H1 (cell line): ENCODE data around the gene SLC24A5. TPM values are rescaled to one million over a fixed set of nuclear protein-coding genes. Genes with fewer than 3 reads are reported as not detected.

Experiments
- ASH2L ChIP-seq: fragments of 200-600, 300-600 bp; sonication (generic); IDR thresholded peaks from one replicate; pipeline ENCODE4 v1.7.1; 2017; ENCODE audit warnings: low read length
- CBX5 ChIP-seq: fragments of 300-800, 300-1000 bp; sonication (generic); IDR thresholded peaks from 2 replicates; pipeline ENCODE4 v1.7.1; 2016; ENCODE audit warnings: antibody characterized with exemption, low read length, low read depth
- FOSL1 ChIP-seq: IDR thresholded peaks from 2 replicates; pipeline ENCODE4 v1.6.1; 2011; ENCODE audit warnings: mild to moderate bottlenecking, low read depth, low read length, moderate library complexity; ENCODE audit not compliant: insufficient read depth
- KDM5A ChIP-seq: fragments of 200-600 bp; IDR thresholded peaks from 2 replicates; pipeline ENCODE4 v1.7.1; 2012; ENCODE audit warnings: mild to moderate bottlenecking, low read length, inconsistent platforms, mixed read lengths
- POLR2AphosphoS5 ChIP-seq: IDR thresholded peaks from 2 replicates; pipeline ENCODE4 v1.6.1; 2011; ENCODE audit warnings: low read depth, low read length
- POU5F1 ChIP-seq: IDR thresholded peaks from 2 replicates; pipeline ENCODE4 v1.6.1; 2011; ENCODE audit warnings: low read depth, mild to moderate bottlenecking, low read length, moderate library complexity
- SIX5 ChIP-seq: IDR thresholded peaks from 2 replicates; pipeline ENCODE4 v1.6.1; 2011; ENCODE audit warnings: mild to moderate bottlenecking, low read depth, low read length
- SUZ12 ChIP-seq: fragments of 200-600 bp; sonication (generic); IDR thresholded peaks from 2 replicates; pipeline ENCODE4 v1.6.1; 2012; ENCODE audit warnings: mild to moderate bottlenecking, inconsistent platforms, low read length, moderate library complexity, mixed read lengths
- polyA plus RNA-seq, 7 experiments: library from polyadenylated mRNA; depleted of rRNA in 3 of 7; stranded (reverse) in 5 of 7; unstranded in 2 of 7; fragments of >200 nt in 5 of 7; fragments of 200-250 nt in 2 of 7; gene quantifications; 1 replicate in 5 of 7; 2 replicates in 1 of 7; 4 replicates in 1 of 7; pipeline versions ENCODE4 v1.2.1 to v1.2.3, GENCODE V29; 2011 to 2013; ENCODE audit warnings: missing spikeins in 2 of 7, mixed read lengths in 2 of 7
- total RNA-seq: library from RNA; stranded (reverse); fragmentation: NEBNext Ultra II Directional; extraction: Animal tissue kit (Norgen Biotek cat#: 25700); gene quantifications from 2 replicates; pipeline ENCODE4 v1.2.1, GENCODE V29; 2021
- TF ChIP-seq, protein P1 (sequence below): IDR thresholded peaks from 2 replicates; pipeline ENCODE4 v1.6.1; 2011; ENCODE audit warnings: low read depth, mild to moderate bottlenecking, low read length; ENCODE audit not compliant: insufficient read depth

The SLC24A5 gene
- total and polyA plus RNA-seq, 2 of the 8 experiments (the other 6 are each of a cell fraction or from before 2014, with no cell fraction given): not detected

- TF ChIP-seq, protein P1, sequence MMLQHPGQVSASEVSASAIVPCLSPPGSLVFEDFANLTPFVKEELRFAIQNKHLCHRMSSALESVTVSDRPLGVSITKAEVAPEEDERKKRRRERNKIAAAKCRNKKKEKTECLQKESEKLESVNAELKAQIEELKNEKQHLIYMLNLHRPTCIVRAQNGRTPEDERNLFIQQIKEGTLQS: no peak
- no peak for TF ChIP-seq CBX5
- TF ChIP-seq SUZ12: no peak
- TF ChIP-seq SIX5: no peak
- TF ChIP-seq FOSL1: no peak
- no peak for TF ChIP-seq KDM5A
- no peak for TF ChIP-seq ASH2L
- TF ChIP-seq POLR2AphosphoS5: no peak
- TF ChIP-seq POU5F1: no peak
These were observed 10.5 kb downstream of the SLC24A5 start (continued) for GRCh38 chr15:48131324-48131723.
